Esophagus muscularis mucosa (tissue), 4 donors: ENCODE data around the gene BNIP3. TPM values are rescaled to one million over a fixed set of nuclear protein-coding genes. Genes with fewer than 3 reads are reported as not detected.

Source experiments
- DNase-seq: peaks from one replicate; pipeline ENCODE4 v3.0.0-alpha.2; 2017; ENCODE audit errors: extremely low spot score
- H3K27ac ChIP-seq, 4 donors: fragments of 200-600 bp; sonication (generic); replicated peaks in 1 of 4; 1 replicate in 3 of 4; 2 replicates in 1 of 4; pipeline ENCODE4 v1.5.1; 2016 to 2019; ENCODE audit warnings: mild to moderate bottlenecking in 1 of 4
- H3K27me3 ChIP-seq, 4 donors: fragments of 200-600 bp; sonication (generic); one replicate each; pipeline versions ENCODE4 v1.5.1 to v1.6.0; 2016 to 2019
- H3K36me3 ChIP-seq, 4 donors: fragments of 200-600 bp; sonication (generic); one replicate each; pipeline ENCODE4 v1.5.1; 2016 to 2019
- H3K4me1 ChIP-seq, 4 donors: fragments of 200-600 bp; sonication (generic); one replicate each; pipeline ENCODE4 v1.5.1; 2016 to 2019
- H3K4me3 ChIP-seq, 4 donors: fragments of 200-600 bp; sonication (generic); 1 replicate in 2 of 4; 2 replicates in 2 of 4; pipeline ENCODE4 v1.5.1; 2016 to 2019; ENCODE audit warnings: mild to moderate bottlenecking in 4 of 4, moderate library complexity in 1 of 4
- H3K9me3 ChIP-seq, 4 donors: fragments of 200-600 bp; sonication (generic); 1 replicate in 3 of 4; 2 replicates in 1 of 4; pipeline ENCODE4 v1.5.1; 2016 to 2019
- EP300 ChIP-seq: sonication (generic); formaldehyde crosslinking; IDR thresholded peaks from one replicate; pipeline ENCODE4 v1.6.1; 2017; ENCODE audit warnings: antibody characterized with exemption
- POLR2A ChIP-seq: fragments of 450-650 bp; IDR thresholded peaks from one replicate; pipeline ENCODE4 v1.6.1; 2017; ENCODE audit warnings: antibody characterized with exemption, moderate library complexity, mild to moderate bottlenecking, low read depth
- POLR2AphosphoS5 ChIP-seq, 2 donors: sonication (generic); formaldehyde crosslinking; IDR thresholded peaks; one replicate each; pipeline ENCODE4 v1.6.1; 2017; ENCODE audit warnings: antibody characterized with exemption in 2 of 2
- WGBS: methylation state at CpG from one replicate; pipeline ENCODE4 v1.1.5; 2018; 5-methylcytosine and 5-hydroxymethylcytosine counted together
- intact Hi-C: fragments of 100-400 bp; cut with DNase I; formaldehyde crosslinking; loops from one replicate; pipeline ENCODE4 v1.15.1; 2023
- total RNA-seq, 4 donors: library from RNA; depleted of rRNA; stranded (reverse); fragments of >200 nt; gene quantifications; one replicate each; pipeline versions ENCODE4 v1.1.0 to v1.2.1, GENCODE V29; 2016
- TF ChIP-seq, protein P1 (sequence below), 3 experiments: fragments of 200-600 bp in 2 of 3; fragments of 450-650 bp in 1 of 3; sonication (generic) in 2 of 3; IDR thresholded peaks; one replicate each; pipeline ENCODE4 v1.5.1; 2017 to 2019; ENCODE audit warnings: antibody characterized with exemption in 3 of 3, mild to moderate bottlenecking in 2 of 3, moderate library complexity in 1 of 3

Gene BNIP3
- total RNA-seq, 4 donors from 2014 or later = 51.4 to 68.9 (median 62.6) TPM

DNA sequence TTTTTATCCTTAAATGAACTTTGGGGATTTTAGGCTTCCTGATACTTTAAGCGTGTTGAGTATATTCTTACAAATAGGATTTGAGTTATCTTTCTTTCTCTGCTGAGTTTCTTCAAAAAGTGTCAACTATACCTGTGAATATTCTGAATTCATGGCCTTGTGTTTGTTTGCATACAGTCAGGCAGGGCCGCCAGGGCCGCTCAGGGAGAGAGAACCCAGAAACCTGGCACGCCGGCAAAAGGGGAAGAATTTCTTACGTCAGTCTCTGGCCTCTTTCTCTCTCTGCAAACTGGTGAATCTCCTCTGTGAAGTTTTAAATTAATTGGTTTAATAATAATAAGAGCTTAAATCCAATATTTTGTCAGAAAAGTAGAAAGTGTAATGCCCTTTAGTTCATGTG, 29.3 kb upstream of the BNIP3 start:
- Histone ChIP-seq H3K27me3 (peaks cover 0 to 4% (median 0%) of the 10 kb centered on the region in 4 donors), H3K36me3 (no peaks in the 10 kb centered on the region), H3K4me3 (no peak overlapping the region), H3K27ac (no peak overlapping the region), H3K4me1 (no peaks in the 10 kb centered on the region), H3K9me3 (no peaks in the 10 kb centered on the region)
- DNase-seq = no peak
- intact Hi-C loops = no loop called here
- TF ChIP-seq POLR2AphosphoS5 (IDR thresholded peaks at IDR 0.05) = no peak
- TF ChIP-seq EP300 = no peak
- no peak for TF ChIP-seq POLR2A
- TF ChIP-seq, protein P1, sequence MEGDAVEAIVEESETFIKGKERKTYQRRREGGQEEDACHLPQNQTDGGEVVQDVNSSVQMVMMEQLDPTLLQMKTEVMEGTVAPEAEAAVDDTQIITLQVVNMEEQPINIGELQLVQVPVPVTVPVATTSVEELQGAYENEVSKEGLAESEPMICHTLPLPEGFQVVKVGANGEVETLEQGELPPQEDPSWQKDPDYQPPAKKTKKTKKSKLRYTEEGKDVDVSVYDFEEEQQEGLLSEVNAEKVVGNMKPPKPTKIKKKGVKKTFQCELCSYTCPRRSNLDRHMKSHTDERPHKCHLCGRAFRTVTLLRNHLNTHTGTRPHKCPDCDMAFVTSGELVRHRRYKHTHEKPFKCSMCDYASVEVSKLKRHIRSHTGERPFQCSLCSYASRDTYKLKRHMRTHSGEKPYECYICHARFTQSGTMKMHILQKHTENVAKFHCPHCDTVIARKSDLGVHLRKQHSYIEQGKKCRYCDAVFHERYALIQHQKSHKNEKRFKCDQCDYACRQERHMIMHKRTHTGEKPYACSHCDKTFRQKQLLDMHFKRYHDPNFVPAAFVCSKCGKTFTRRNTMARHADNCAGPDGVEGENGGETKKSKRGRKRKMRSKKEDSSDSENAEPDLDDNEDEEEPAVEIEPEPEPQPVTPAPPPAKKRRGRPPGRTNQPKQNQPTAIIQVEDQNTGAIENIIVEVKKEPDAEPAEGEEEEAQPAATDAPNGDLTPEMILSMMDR (IDR thresholded peaks at IDR 0.05) = no peak
- 74% methylated on average over 6 of the region's 6 CpGs for WGBS

DNA sequence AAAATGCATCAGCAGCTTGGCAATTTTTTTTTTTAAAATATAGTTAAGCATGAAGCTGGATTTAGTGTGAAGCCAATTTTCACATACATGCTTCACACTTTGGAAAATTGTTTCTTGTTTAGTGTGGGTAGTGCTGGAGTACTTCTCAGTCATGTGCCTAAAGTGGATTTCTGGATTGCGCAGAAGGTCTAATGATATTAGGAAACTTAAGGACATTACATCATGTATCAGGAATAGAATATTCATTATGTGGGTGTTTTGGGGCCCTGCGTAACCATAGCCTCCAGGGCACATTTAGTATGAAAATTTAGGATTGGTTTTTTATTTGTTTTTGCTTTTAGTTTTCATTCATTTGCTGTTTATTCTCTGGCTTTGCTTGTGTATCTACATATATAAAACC, 28.8 kb upstream of the BNIP3 start:
- TF ChIP-seq EP300 (no peak), POLR2AphosphoS5 (IDR thresholded peaks at IDR 0.05) (no peak), POLR2A (no peak)
- TF ChIP-seq, protein P1 (IDR thresholded peaks at IDR 0.05) = no peak
- H3K4me1 ChIP-seq = no peaks in the 10 kb centered on the region
- DNase-seq = no peak
- 86% methylated on average over 2 of the region's 2 CpGs for WGBS
- intact Hi-C loops = no loop called here
- peaks cover 0 to 4% (median 0%) of the 10 kb centered on the region in 4 donors for H3K27me3 ChIP-seq
- peaks cover 0 to under 1% (median 0%) of the 10 kb centered on the region in 4 donors for H3K9me3 ChIP-seq
- H3K36me3 ChIP-seq = no peaks in the 10 kb centered on the region
- H3K4me3 ChIP-seq = no peak overlapping the region
- H3K27ac ChIP-seq = no peak overlapping the region

DNA sequence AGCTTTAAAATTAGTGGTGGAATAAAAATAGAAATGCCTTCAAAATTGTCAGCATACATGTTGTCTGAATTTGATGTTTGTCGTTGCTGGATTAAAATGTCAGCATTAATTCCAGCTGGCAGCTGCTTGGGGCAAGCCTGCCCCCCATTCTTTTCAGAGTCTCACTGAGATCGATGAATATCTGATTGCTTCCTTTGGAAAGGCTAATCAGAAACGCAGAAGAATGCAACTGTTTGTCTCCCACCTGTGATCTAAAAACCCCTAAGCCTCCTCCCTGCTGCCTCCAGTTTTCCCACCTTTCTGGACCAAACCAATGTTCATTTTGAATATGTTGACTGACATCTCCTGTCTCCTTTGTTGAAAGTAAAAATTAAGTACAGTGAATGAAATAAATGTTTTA, 27.9 kb upstream of the BNIP3 start:
- H3K36me3 ChIP-seq = no peaks in the 10 kb centered on the region
- no peak for DNase-seq
- no peak overlapping the region for H3K27ac ChIP-seq
- no peaks in the 10 kb centered on the region for H3K4me1 ChIP-seq
- H3K27me3 ChIP-seq = peaks cover 0 to 4% (median 0%) of the 10 kb centered on the region in 4 donors
- TF ChIP-seq POLR2A (no peak), EP300 (no peak), POLR2AphosphoS5 (IDR thresholded peaks at IDR 0.05) (no peak)
- TF ChIP-seq, protein P1 (IDR thresholded peaks at IDR 0.05) = no peak
- no peak overlapping the region for H3K4me3 ChIP-seq
- peaks cover 0 to 7% (median 0%) of the 10 kb centered on the region in 4 donors for H3K9me3 ChIP-seq
- intact Hi-C loops = no loop called here
- 42% methylated on average over 3 of the region's 3 CpGs for WGBS

DNA sequence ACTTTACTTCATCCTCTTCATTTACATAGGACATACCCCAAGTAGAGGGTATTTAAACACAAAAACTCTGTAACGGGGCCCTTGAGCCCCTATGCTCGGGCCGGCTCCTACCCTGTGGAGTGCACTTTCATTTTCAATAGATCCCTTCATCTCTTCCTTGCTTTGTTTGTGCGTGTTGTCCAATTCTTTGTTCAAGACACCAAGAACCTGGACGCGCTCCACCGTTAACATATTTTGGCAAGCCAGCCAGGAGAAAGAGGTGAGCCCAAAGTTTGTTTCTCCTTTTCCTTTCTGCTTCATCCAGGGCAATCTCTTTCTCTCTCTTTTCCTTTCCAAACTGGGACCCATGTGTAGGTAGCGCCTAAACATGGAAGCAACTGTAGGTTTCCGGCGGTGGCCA, 26.0 kb upstream of the BNIP3 start:
- TF ChIP-seq, protein P1 (IDR thresholded peaks at IDR 0.05) = no peak
- TF ChIP-seq POLR2A (no peak), POLR2AphosphoS5 (IDR thresholded peaks at IDR 0.05) (no peak), EP300 (no peak)
- intact Hi-C loops = no loop called here
- 94% methylated on average over 10 of the region's 10 CpGs for WGBS

DNA sequence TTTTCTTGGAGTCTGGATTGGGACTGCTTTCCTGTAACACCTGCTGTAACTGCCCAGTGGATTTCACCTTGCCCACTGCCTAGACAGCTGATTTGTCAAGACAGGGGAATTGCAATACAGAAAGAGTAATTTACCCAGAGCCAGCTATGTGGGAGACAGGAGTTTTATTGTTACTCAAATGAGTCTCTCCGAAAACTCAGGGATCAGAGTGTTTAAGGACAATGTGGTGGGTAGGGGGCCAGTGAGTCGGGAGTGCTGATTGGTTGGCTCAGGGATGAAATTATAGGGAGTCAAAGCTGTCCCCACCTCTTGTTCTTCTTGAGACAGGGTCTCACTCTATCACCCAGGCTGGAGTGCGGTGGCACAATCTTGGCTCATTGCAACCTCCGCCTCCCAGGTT, 25.2 kb upstream of the BNIP3 start:
- no peak for DNase-seq
- WGBS = 92% methylated on average over 4 of the region's 4 CpGs
- H3K4me3 ChIP-seq = no peak overlapping the region
- H3K36me3 ChIP-seq = no peaks in the 10 kb centered on the region
- H3K27ac ChIP-seq = no peak overlapping the region
- peaks cover 0 to 13% (median 0%) of the 10 kb centered on the region in 4 donors for H3K27me3 ChIP-seq
- no peaks in the 10 kb centered on the region for H3K4me1 ChIP-seq
- intact Hi-C loops = no loop called here
- TF ChIP-seq POLR2AphosphoS5 (IDR thresholded peaks at IDR 0.05) (no peak), POLR2A (no peak), EP300 (no peak)
- TF ChIP-seq, protein P1 (IDR thresholded peaks at IDR 0.05) = no peak
- H3K9me3 ChIP-seq = peaks cover 0 to 7% (median 0%) of the 10 kb centered on the region in 4 donors

More for the DNA sequence above, 26.0 kb upstream of the BNIP3 start:
- Histone ChIP-seq H3K4me3 (no peak overlapping the region), H3K4me1 (no peaks in the 10 kb centered on the region), H3K9me3 (peaks cover 0 to 7% (median 0%) of the 10 kb centered on the region in 4 donors), H3K36me3 (no peaks in the 10 kb centered on the region), H3K27ac (no peak overlapping the region), H3K27me3 (peaks cover 0 to 13% (median 0%) of the 10 kb centered on the region in 4 donors)
- no peak for DNase-seq
